ENCODE results near the gene SLC33A1.
A peak's percentile ranks its signal among the peaks of the same experiment; 100 is the strongest.
"Not testable (repeated sequence)": the region's sequence is repeated elsewhere in the genome, so short reads cannot be mapped to it uniquely, and the experiment has no call there.

The SLC33A1 gene

DNA sequence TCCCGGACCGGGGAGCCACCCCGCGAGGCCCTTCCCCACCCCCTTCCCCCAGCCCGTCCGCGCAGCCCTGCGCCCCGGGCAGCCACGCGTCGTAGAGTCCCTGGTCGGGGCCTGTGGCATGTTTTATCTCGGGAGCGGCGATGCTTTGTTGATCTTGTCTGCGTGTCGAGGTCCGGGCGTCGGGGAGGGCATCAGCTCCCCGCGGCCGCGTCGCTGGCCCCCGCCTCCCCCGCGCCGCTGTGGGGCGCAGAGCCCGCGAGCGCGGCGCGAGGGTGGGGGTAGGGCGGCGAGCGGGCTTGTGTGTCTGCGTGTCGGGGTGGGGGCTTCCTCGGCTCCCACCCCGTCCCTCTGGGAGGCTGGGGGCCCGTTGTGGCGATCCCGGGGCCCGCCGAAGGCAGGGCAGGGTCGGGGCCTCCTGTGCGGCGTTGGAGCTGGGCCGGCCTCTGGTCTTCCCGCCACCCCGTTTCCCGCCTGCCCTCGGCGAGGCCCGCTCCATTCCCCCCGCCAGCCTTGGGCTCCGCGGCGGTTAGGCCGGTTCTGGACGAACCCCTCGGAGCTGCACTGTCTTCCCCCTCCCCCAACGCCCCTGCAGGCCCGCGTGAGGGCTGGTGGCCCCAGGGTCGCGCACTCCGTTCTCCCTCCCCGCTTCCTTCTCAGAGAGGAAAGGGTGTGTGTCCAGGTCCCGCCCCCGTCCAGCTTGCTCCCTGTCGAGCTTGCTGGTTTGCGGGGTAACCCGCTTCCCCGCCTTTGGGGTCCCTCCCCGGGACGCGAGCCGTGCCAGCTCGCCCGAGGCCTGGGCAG, 16.9 kb upstream of the SLC33A1 start:
- Mint-ChIP-seq H3K9me3 (no peaks in the 10 kb centered on the region), H3K27ac (peak overlapping the region; percentile 92), H3K27me3 (no peaks in the 10 kb centered on the region), H3K4me3 (peak overlapping the region; percentile 96), H3K36me3 (ENCODE audit: low read depth) (peaks cover 5% of the 10 kb centered on the region), H3K4me1 (ENCODE audit: low read depth) (peaks cover 42% of the 10 kb centered on the region)

DNA sequence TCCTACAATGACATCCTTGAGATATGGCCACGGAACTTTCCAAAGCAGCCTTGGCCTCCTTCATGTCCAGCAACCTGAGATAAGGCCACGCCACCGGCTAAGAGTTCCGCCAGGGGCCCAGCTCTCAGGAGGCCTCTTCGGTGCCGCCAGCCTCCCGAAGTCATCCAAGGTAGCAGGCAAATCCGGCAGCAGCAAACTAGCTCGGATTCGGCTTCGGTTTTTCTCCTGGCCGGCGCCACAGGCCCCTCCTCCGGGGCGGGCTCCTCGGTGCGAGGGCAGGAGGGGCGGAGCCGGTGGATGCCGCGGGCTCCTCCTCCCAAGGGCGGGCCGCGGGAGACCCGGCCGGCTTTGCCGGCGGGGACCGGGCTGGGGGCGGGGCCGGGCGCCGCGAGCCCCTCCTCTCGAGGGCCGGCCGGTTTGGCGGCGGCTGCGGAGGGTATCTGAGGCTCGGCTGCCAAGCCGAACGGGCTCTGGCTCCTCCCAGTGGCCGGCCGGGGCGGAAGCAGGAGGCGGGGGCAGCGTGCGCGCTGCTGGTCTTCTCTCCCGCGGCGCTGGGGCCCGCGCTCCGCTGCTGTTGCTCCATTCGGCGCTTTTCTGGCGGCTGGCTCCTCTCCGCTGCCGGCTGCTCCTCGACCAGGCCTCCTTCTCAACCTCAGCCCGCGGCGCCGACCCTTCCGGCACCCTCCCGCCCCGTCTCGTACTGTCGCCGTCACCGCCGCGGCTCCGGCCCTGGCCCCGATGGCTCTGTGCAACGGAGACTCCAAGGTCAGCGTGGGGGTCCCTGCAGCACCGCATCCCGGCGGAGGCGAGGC, 16.1 kb upstream of the SLC33A1 start, which contains the start of gene GMPS:
Gene GMPS (plus strand): TSS at position 518 of the 812 bp plus-strand sequence. CDS start 221 bp downstream, at position 739.
- peaks cover 5% of the 10 kb centered on the region for H3K36me3 Mint-ChIP-seq (ENCODE audit: low read depth)
- H3K9me3 Mint-ChIP-seq: no peaks in the 10 kb centered on the region

DNA sequence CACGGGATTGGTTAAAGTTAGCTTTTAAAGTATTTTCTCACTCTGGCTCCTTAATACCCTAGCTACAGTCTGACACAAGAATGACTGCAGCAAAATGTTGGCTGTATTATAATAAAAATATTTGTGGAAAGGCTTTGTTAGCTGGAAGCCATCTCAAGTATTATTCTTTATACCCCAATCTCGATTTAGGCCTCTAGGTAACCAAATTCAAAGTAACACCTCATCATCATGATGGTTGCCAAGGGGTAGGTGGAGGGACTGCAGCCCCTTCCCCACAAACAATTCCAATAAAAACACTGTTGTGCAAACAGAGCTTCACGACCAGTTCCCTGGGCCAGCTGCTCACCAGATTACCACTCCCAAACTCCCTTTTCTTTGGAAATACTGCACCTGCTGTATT, 15.5 kb upstream of the SLC33A1 start:
- no peaks in the 10 kb centered on the region for H3K27me3 Mint-ChIP-seq
- H3K9me3 Mint-ChIP-seq: no peaks in the 10 kb centered on the region
- H3K4me3 Mint-ChIP-seq: peak overlapping the region; percentile 86
- peaks cover 32% of the 10 kb centered on the region for H3K4me1 Mint-ChIP-seq (ENCODE audit: low read depth)
- peak overlapping the region; percentile 83 for H3K27ac Mint-ChIP-seq
- peaks cover 5% of the 10 kb centered on the region for H3K36me3 Mint-ChIP-seq (ENCODE audit: low read depth)

More for the DNA sequence above, 16.1 kb upstream of the SLC33A1 start, which contains the start of gene GMPS:
- Mint-ChIP-seq H3K27ac (peak within 1 kb of the TSS; percentile 92), H3K4me1 (ENCODE audit: low read depth) (peaks cover 34% of the 10 kb centered on the region), H3K4me3 (peak within 1 kb of the TSS; percentile 96), H3K27me3 (no peaks in the 10 kb centered on the region)

DNA sequence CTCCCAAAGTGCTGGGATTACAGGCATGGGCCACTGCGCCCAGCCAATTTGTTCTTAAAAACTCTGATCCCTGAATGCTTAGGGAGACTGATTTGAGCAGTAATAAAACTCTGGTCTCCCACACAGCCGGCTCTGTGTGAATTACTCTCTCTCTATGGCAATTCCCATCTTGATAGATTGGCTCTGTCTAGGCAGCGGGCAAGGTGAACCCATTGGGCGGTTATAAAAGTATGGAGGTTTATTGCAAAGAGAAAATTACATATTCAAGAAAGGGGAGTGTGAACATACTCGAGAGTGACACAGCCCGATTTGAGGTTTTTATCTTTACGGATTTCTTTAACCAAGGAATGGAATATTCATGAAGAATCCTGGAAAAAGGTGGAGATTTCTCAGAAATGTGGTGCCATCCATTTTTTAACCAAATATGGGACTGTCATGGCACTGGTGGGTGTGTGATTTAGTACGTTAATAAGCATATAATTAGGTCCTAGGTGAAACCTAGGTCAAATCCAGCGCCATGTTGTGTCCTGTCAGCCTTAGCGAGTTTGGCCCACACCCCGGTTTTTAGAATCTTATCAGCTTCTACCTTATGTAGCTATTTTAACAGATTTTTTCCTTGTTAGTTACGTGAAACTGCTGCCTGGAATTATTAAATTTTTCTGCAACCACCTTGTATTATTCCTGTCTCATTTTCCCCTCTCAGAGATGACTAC, 9.0 kb upstream of the SLC33A1 start:
- Mint-ChIP-seq H3K9me3 (peaks cover 3% of the 10 kb centered on the region), H3K27me3 (no peaks in the 10 kb centered on the region), H3K4me3 (no peak overlapping the region), H3K4me1 (ENCODE audit: low read depth) (peaks cover 29% of the 10 kb centered on the region), H3K36me3 (ENCODE audit: low read depth) (no peaks in the 10 kb centered on the region), H3K27ac (peak overlapping the region; percentile 77)

DNA sequence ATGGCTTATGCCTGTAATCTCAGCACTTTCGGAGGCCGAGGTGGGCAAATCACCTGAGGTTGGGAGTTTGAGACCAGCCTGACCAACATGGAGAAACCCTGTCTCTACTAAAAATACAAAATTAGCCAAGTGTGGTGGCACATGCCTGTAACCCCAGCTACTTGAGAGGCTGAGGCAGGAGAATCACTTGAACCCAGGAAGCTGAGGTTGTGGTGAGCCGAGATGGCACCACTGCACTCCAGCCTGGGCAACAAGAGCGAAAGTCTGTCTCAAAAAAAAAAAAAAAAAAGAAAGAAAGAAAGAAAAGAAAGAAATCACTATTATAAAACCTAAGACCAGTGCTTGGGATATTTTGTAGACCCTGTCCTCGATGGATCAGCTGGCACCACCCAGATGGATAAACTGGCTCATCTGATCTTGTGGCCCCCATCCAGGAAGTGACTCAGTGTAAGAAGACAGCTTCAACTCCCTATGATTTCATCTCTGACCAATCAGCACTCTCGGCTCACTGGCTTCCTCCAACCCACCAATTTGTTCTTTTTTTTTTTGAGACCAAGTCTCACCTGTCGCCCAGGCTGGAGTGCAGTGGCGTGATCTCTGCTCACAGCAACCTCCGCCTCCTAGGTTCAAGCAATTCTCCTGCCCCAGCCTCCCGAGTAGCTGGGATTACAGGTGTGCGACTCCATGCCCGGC, 8.2 kb upstream of the SLC33A1 start:
- Mint-ChIP-seq H3K4me3 (peak overlapping the region; percentile 35), H3K4me1 (ENCODE audit: low read depth) (peaks cover 29% of the 10 kb centered on the region)
- not testable (repeated sequence) for H3K36me3 Mint-ChIP-seq (ENCODE audit: low read depth)

DNA sequence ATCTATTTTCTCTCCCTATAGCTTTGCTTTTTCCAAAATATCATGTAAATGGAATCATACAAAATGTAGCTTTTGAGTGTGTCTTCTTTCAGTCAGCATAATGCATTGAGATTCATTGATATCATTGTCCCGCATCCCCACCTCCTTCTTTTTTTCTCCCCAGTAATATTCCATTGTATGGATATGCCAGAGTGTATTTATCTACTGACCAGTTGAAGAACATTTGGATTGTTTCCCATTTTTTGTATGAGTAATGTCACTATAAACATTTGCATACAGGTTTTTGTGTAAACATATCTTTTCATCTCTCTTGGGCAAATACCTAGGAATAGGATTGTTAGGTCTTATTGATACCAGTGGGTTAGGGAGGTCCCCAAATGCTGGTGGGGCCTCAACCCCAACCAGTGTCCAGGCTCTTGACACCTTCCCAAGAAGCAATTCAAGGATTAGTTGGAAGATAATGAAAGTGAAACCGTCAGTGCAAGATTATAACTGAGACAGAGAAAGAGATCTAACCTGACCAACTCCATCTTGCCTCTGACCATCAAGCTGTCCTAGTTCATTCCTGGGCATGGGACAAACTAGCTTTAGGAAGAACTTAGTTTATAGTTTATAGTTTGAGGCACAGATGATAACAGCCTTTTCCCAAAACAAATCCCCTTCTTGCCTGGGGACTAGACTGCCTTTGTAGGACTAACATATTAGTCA, 7.4 kb upstream of the SLC33A1 start:
- Mint-ChIP-seq H3K4me3 (no peak overlapping the region), H3K36me3 (ENCODE audit: low read depth) (no peaks in the 10 kb centered on the region), H3K27me3 (no peaks in the 10 kb centered on the region), H3K9me3 (peaks cover 3% of the 10 kb centered on the region), H3K27ac (peak overlapping the region; percentile 41), H3K4me1 (ENCODE audit: low read depth) (peaks cover 29% of the 10 kb centered on the region)

More for the DNA sequence above, 8.2 kb upstream of the SLC33A1 start:
- H3K27ac Mint-ChIP-seq: peak overlapping the region; percentile 78
- not testable (repeated sequence) for H3K9me3 Mint-ChIP-seq, H3K27me3 Mint-ChIP-seq

DNA sequence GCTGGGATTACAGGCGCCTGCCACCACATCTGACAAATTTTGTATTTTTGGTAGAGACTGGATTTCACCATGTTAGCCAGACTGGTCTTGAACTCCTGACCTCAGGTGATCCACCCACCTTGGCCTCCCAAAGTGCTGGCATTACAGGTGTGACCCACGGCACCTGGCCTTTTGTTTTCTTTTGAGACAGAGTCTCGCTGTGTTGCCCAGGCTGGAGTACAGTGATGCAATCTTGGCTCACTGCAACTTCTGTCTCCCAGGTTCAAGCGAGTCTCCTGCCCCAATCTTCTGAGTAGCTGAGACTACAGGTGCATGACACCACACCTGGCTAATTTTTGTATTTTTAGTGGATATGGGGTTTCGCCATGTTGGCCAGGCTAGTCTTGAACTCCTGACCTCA, 6.2 kb upstream of the SLC33A1 start:
- H3K4me3 Mint-ChIP-seq; H3K36me3 Mint-ChIP-seq (ENCODE audit: low read depth); H3K27ac Mint-ChIP-seq; H3K27me3 Mint-ChIP-seq; H3K9me3 Mint-ChIP-seq: not testable (repeated sequence)
- peaks cover 29% of the 10 kb centered on the region for H3K4me1 Mint-ChIP-seq (ENCODE audit: low read depth)

DNA sequence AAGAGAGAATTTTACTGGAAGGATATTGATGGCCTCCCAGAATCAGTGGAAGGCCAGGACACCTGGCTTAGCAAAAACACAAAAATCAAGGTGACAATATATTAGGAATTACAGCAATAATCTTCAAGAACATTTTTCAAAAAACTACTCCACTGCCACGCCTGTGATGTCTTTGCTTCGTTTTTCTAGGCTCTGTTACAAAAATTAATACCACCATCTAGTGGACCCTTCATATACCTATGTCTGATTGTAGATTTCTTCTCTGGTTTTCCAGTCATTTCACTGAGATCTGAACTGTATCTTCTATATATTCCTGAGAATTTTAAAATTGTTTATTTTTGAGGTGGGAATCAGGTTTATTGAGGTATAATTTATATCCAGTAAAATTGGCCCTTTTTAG, 5.6 kb upstream of the SLC33A1 start:
- H3K4me3 Mint-ChIP-seq: no peak overlapping the region
- peaks cover 1% of the 10 kb centered on the region for H3K36me3 Mint-ChIP-seq (ENCODE audit: low read depth)
- H3K4me1 Mint-ChIP-seq (ENCODE audit: low read depth): peaks cover 31% of the 10 kb centered on the region
- no peak overlapping the region for H3K27ac Mint-ChIP-seq
- no peaks in the 10 kb centered on the region for H3K27me3 Mint-ChIP-seq
- H3K9me3 Mint-ChIP-seq: peaks cover 3% of the 10 kb centered on the region

DNA sequence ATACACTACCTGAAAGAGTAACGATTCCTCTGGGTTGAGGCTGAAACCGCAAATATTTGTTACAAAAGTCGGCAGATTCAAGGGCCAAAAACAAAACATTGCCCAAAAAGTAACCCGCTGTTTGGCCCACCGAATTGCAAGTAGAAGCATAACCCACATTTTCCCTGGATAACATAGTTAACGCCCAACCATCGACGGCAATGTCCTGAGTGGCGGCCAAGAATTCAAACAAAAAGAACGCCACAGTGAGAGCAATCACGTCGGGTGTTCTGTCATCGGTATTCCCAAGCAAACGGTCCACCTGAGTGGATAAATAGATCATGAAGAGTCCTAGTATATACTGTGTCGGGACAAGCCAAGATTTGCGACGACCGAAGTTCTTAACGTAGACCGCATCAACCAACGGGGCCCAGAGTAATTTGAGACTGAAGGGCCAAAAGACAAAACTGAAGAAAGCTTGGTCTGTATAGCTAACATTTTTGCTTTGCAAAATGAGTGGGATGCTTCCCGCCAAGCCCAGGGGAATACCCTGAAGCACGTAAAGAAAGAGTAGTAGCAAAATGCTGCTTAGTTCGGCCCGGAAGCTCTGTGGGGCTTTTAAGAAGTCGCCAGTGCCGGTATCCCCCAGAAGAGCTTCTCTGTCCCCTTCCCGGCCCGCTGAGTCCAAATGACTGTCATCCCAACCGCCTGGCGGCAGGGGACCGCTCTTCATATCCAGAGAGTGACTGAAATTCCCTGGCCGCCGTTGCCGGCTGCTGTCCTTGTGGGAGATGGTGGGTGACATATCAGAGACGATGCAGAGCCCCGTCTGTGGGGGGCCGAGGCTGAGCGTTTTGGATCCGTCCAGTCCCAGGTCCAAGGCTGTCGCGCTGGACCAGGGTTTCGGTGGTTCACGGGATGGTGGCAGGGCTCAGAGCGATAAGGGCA, 750 bp downstream of the SLC33A1 start:
- Mint-ChIP-seq H3K27ac (peak overlapping the region; percentile 99), H3K27me3 (no peaks in the 10 kb centered on the region), H3K4me3 (peak overlapping the region; percentile 98), H3K4me1 (ENCODE audit: low read depth) (peaks cover 43% of the 10 kb centered on the region), H3K36me3 (ENCODE audit: low read depth) (peaks cover 34% of the 10 kb centered on the region), H3K9me3 (no peaks in the 10 kb centered on the region)

DNA sequence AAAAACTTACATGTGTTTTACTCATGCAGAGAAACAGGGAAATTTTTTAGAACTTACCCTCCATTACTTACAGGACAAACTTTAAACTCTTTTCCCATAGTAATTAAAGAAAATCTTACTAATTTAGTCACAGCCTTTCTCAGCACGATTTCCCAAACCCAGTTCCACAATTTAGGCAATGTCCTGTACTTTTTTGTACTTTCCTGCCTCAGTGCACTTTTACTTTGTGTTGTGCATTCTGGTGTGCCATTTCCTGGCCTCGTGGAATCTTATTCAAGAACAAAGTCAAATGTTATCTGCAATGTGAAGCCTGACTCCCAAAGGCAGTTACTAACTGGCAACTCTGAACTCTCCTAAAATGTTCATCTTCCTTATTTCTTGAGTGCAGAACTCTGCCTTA, 1.9 kb downstream of the SLC33A1 start:
- peaks cover 40% of the 10 kb centered on the region for H3K36me3 Mint-ChIP-seq (ENCODE audit: low read depth)
- peaks cover 52% of the 10 kb centered on the region for H3K4me1 Mint-ChIP-seq (ENCODE audit: low read depth)
- peak overlapping the region; percentile 99 for H3K27ac Mint-ChIP-seq
- H3K4me3 Mint-ChIP-seq: peak overlapping the region; percentile 98
- no peaks in the 10 kb centered on the region for H3K27me3 Mint-ChIP-seq
- H3K9me3 Mint-ChIP-seq: no peaks in the 10 kb centered on the region

DNA sequence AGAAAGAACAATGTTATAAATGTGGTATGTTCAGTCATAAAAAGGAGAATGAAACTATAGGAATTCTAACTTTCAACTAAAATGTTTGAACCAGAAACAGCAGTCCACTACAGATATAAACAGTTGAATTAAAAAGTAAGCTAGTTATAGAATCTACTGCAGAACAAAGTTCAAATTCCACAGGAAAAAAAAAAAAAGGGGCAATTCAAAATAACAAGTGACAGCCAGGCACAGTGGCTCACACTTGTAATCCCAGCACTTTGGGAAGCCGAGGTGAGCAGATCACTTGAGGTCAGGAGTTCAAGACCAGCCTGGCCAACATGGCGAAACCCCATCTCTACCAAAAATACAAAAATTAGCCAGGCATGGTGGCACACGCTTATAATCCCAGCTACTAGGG, 4.8 kb downstream of the SLC33A1 start:
- Mint-ChIP-seq H3K4me1 (ENCODE audit: low read depth) (peaks cover 73% of the 10 kb centered on the region), H3K36me3 (ENCODE audit: low read depth) (peaks cover 50% of the 10 kb centered on the region), H3K4me3 (peak overlapping the region; percentile 57)
- not testable (repeated sequence) for H3K27ac Mint-ChIP-seq, H3K9me3 Mint-ChIP-seq, H3K27me3 Mint-ChIP-seq

DNA sequence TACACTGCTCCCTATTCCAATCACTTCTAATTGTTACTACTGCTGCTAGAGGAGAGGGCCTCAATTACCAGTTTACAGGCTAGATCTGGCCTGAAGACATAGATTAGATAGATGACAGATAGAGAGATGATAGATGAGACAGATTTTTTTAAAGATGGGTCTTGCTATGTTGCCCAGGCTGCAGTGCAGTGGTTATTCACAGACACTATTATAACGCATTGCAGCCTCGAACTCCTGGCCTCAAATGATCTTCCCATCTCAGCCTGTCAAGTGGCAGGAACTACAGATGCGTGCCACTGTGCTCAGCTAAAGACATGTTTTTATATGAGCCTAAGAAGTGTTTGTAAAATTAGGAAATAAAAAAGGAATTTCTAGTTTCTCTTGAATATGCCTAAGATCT, 6.2 kb downstream of the SLC33A1 start:
- H3K9me3 Mint-ChIP-seq: no peaks in the 10 kb centered on the region
- peaks cover 49% of the 10 kb centered on the region for H3K36me3 Mint-ChIP-seq (ENCODE audit: low read depth)
- H3K4me1 Mint-ChIP-seq (ENCODE audit: low read depth): peaks cover 75% of the 10 kb centered on the region
- H3K4me3 Mint-ChIP-seq: peak overlapping the region; percentile 23
- no peak overlapping the region for H3K27ac Mint-ChIP-seq
- no peaks in the 10 kb centered on the region for H3K27me3 Mint-ChIP-seq

DNA sequence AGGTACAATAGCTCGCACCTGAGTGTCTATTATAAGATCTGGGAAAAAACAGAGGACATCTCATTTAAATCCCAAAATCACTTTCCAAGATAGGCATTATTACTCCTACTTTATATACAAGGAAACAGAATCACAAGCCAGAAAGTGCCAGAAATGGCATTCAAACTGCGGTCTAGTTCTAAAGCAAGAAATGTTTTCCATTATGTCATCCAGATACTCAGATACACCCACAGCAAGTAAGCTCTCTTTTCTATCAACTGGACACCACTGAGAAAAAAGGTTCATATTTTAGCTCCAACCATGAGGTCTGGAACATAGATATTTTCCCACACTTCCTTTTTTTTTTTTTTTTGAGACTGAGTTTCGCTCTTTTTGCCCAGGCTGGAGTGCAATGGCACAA, 8.1 kb downstream of the SLC33A1 start:
- H3K9me3 Mint-ChIP-seq: no peaks in the 10 kb centered on the region
- H3K36me3 Mint-ChIP-seq (ENCODE audit: low read depth): peaks cover 34% of the 10 kb centered on the region
- H3K4me1 Mint-ChIP-seq (ENCODE audit: low read depth): peaks cover 59% of the 10 kb centered on the region
- no peaks in the 10 kb centered on the region for H3K27me3 Mint-ChIP-seq
- peak overlapping the region; percentile 54 for H3K27ac Mint-ChIP-seq
- peak overlapping the region; percentile 34 for H3K4me3 Mint-ChIP-seq

Measured in stimulated activated naive CD8-positive, alpha-beta T cell treated with anti-CD3 and anti-CD28 coated beads, Interleukin-15, Interleukin-2, amounts not matched to agents 100 ng/mL and 50 ng/mL, for 24 hours (primary cell).